Measurements from ENCODE around the gene FOSL2.

DNA sequence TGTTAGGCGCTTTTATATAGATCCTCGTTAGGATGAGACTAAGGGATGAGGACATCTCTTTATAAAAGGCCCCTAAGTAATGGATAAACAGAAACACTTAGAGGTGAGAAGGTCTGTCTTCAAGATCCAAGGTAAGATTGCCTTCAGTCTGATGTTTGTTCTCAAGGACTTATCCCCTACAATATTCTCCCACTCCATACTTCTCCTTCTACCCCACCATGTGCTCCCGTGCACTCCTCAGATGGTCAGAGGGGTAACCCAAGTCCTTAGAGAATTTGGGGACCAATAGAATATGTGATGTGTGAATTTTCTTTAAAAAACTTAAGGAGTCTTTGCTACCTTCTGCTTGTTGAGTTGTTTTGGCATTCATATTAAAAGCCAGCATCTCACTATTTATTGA is 23.1 kb downstream of the FOSL2 start:
- TF ChIP-seq EP300 (IDR thresholded peaks at IDR 0.05; ENCODE audit: borderline replicate concordance in 1 of 2, low read depth in 1 of 2, low read length in 1 of 2) (no peak), CTCF (IDR thresholded peaks at IDR 0.05) (no peak), CHD2 (IDR thresholded peaks at IDR 0.05; ENCODE audit: low read length, partially characterized antibody) (no peak), JUND (IDR thresholded peaks at IDR 0.05) (no peak), NFIC (IDR thresholded peaks at IDR 0.05; ENCODE audit: borderline replicate concordance) (no peak), FOXM1 (IDR thresholded peaks at IDR 0.05; ENCODE audit: low read depth) (no peak), GABPA (IDR thresholded peaks at IDR 0.05; ENCODE audit: low read depth) (no peak), NRF1 (IDR thresholded peaks at IDR 0.05; ENCODE audit: low read depth, low read length) (no peak)
- TF ChIP-seq, protein P1, sequence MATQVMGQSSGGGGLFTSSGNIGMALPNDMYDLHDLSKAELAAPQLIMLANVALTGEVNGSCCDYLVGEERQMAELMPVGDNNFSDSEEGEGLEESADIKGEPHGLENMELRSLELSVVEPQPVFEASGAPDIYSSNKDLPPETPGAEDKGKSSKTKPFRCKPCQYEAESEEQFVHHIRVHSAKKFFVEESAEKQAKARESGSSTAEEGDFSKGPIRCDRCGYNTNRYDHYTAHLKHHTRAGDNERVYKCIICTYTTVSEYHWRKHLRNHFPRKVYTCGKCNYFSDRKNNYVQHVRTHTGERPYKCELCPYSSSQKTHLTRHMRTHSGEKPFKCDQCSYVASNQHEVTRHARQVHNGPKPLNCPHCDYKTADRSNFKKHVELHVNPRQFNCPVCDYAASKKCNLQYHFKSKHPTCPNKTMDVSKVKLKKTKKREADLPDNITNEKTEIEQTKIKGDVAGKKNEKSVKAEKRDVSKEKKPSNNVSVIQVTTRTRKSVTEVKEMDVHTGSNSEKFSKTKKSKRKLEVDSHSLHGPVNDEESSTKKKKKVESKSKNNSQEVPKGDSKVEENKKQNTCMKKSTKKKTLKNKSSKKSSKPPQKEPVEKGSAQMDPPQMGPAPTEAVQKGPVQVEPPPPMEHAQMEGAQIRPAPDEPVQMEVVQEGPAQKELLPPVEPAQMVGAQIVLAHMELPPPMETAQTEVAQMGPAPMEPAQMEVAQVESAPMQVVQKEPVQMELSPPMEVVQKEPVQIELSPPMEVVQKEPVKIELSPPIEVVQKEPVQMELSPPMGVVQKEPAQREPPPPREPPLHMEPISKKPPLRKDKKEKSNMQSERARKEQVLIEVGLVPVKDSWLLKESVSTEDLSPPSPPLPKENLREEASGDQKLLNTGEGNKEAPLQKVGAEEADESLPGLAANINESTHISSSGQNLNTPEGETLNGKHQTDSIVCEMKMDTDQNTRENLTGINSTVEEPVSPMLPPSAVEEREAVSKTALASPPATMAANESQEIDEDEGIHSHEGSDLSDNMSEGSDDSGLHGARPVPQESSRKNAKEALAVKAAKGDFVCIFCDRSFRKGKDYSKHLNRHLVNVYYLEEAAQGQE (IDR thresholded peaks at IDR 0.05; ENCODE audit: low read depth, low read length), result no peak
- TF ChIP-seq, protein P2, sequence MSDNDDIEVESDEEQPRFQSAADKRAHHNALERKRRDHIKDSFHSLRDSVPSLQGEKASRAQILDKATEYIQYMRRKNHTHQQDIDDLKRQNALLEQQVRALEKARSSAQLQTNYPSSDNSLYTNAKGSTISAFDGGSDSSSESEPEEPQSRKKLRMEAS (IDR thresholded peaks at IDR 0.05; ENCODE audit: low read depth), result no peak
